HG03108 (cell line): ENCODE results near the gene TUBGCP6.

Experiments used
- ATAC-seq: cut with Tn5 transposase; IDR thresholded peaks from one replicate; pipeline ENCODE4 v1.9.1; 2021; ENCODE audit warnings: moderate library complexity; ENCODE audit not compliant: unreplicated experiment

TUBGCP6 gene

GRCh38 chr22:50251477-50252081, 6.8 kb upstream of the TUBGCP6 start:
- ATAC-seq = no peak

- peak; percentile 56 for ATAC-seq
Measured at GRCh38 chr22:50250555-50251476, 6.0 kb upstream of the TUBGCP6 start, which contains the start of gene HDAC10. HDAC10 (minus strand) TSS chr22:50251265; CDS start chr22:50251032, 233 bp downstream.

GRCh38 chr22:50250249-50250554, 5.4 kb upstream of the TUBGCP6 start:
- no peak for ATAC-seq

GRCh38 chr22:50249341-50250248, 4.8 kb upstream of the TUBGCP6 start:
- no peak for ATAC-seq

- ATAC-seq = no peak
Measured at GRCh38 chr22:50248196-50249081, 3.6 kb upstream of the TUBGCP6 start.

- ATAC-seq = no peak
Measured at GRCh38 chr22:50247748-50248147, 2.9 kb upstream of the TUBGCP6 start.

- ATAC-seq = no peak
Measured at GRCh38 chr22:50246242-50247175, 1.7 kb upstream of the TUBGCP6 start.

- no peak for ATAC-seq
Measured at GRCh38 chr22:50245214-50246072, 620 bp upstream of the TUBGCP6 start.

GRCh38 chr22:50243685-50244419, 971 bp downstream of the TUBGCP6 start:
- peak; percentile 3 for ATAC-seq

GRCh38 chr22:50242406-50242949, 2.3 kb downstream of the TUBGCP6 start:
- no peak for ATAC-seq

GRCh38 chr22:50238755-50239154, 6.1 kb downstream of the TUBGCP6 start:
- ATAC-seq = no peak

GRCh38 chr22:50236731-50237409, 8.0 kb downstream of the TUBGCP6 start:
- no peak for ATAC-seq

GRCh38 chr22:50233223-50233622, 11.6 kb downstream of the TUBGCP6 start:
- ATAC-seq = no peak

- ATAC-seq = no peak
Measured at GRCh38 chr22:50232481-50233151, 12.2 kb downstream of the TUBGCP6 start.

GRCh38 chr22:50229370-50229769, 15.5 kb downstream of the TUBGCP6 start:
- ATAC-seq = no peak

- ATAC-seq = no peak
Measured at GRCh38 chr22:50228366-50228765, 16.5 kb downstream of the TUBGCP6 start.
